HG02943 (cell line): Measurements from ENCODE around the gene CSDE1.

Experiments used
- ATAC-seq: cut with Tn5 transposase; IDR thresholded peaks from one replicate; pipeline ENCODE4 v1.9.1; 2021; ENCODE audit warnings: mild to moderate bottlenecking, low read depth, moderate library complexity; ENCODE audit not compliant: unreplicated experiment

Gene CSDE1

DNA sequence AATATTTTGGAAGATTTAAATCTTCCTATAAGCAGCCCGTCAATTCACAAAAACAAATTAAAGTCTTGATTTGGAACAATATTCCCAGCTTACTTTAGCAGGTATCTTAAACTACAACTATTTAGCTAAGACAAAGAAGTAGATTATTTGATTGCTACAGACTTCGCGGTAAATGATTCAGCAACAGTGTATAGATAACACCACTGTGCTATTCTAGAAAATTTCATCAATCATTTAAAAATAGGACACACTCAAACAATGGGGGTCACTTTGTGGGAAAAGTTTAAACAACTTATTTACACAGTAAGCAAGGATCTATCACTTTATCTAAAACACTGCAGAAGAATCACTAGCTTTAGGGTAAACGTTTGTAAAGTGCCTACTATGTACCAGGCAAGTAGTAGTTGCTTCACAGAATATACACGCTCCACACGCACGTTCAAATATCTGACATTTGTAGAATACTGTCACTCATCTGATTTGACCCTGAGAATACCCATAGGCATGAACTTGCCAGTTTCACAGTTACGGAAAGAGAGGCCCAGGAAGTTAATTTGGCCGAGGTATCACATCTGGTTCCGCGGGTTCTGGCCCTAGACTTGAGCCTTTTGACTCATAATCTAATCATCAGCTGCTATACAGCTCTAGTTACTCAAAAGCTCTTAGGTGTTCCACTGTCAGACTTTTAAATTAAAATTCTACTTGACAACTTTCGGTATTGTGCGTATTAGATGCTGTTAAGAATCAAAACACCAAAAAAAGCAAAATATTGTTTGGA lies 88.8 kb downstream of the CSDE1 start:
- ATAC-seq, result no peak

DNA sequence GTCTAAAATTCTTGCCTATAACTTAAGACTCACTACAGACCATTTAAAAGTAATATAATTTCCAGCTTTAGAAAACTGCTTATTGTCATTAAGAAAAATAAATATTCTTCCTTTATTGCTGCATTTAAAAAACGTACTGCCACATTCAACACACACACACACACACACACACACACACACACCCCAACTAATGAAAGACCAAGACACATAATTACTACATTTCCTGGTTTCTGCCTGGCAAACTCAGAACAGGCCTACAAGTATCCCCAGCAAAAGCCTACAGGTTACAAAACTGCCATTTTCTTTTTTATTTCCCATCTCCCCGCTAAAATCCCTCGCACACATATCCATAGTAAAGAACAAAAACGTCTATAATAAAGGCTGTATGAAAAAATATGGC lies 89.4 kb downstream of the CSDE1 start:
- no peak for ATAC-seq

DNA sequence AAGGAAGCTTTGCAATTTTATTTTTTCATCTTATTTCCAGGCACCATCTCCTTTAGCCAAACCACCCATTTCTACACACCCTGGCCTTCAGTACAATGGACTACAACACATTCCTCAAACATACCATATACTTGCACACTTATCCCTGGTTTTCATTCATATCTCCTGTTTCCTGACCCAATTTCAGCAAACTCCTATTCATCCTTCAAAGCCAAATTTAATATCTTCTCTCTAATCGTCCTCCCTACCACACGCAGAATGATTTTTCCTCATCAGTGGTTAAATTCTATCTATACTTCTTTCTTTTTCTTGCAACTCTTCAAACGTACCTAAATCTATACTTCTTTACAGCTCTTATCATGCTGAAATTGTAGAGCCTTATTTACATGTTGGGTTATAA lies 90.8 kb downstream of the CSDE1 start:
- ATAC-seq, result no peak
